ENCODE measurements around the gene DCLRE1C.

DNA sequence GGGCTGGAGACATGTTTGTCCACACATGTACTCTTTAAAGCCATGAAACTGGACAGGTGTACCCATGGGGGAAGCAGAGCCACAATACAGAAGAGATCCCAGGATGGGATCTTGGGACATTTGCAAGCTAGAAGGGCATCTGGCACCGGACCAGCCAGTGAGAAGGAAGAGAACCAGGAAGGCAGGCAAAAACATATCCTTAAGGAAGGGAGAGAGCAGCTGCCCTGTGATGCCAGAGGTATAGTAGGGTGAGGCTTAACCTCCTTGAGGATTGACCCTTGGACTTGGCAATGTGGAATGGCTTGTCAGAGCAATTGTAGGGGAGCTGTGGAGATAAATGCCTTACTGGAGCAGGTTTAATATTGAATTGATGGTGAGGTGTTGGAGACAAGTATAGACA is 93.1 kb downstream of the DCLRE1C start:
- no peak for TF ChIP-seq RBFOX2 (IDR thresholded peaks at IDR 0.05; ENCODE audit: low read depth, low read length)
- no peak for TF ChIP-seq ZNF134 (CRISPR knock-in tag; conservative IDR thresholded peaks at IDR 0.05)
- no peak for TF ChIP-seq E2F3 (CRISPR knock-in tag; IDR thresholded peaks at IDR 0.05)
- TF ChIP-seq, protein P1, sequence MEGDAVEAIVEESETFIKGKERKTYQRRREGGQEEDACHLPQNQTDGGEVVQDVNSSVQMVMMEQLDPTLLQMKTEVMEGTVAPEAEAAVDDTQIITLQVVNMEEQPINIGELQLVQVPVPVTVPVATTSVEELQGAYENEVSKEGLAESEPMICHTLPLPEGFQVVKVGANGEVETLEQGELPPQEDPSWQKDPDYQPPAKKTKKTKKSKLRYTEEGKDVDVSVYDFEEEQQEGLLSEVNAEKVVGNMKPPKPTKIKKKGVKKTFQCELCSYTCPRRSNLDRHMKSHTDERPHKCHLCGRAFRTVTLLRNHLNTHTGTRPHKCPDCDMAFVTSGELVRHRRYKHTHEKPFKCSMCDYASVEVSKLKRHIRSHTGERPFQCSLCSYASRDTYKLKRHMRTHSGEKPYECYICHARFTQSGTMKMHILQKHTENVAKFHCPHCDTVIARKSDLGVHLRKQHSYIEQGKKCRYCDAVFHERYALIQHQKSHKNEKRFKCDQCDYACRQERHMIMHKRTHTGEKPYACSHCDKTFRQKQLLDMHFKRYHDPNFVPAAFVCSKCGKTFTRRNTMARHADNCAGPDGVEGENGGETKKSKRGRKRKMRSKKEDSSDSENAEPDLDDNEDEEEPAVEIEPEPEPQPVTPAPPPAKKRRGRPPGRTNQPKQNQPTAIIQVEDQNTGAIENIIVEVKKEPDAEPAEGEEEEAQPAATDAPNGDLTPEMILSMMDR (IDR thresholded peaks at IDR 0.05 in 2 of 3, conservative IDR thresholded peaks at IDR 0.05 in 1 of 3; ENCODE audit: insufficient read depth in 2 of 3, low read depth in 1 of 3, low read length in 3 of 3): no peak
- TF ChIP-seq SMARCA5 (IDR thresholded peaks at IDR 0.05): no peak
- TF ChIP-seq, protein P2, sequence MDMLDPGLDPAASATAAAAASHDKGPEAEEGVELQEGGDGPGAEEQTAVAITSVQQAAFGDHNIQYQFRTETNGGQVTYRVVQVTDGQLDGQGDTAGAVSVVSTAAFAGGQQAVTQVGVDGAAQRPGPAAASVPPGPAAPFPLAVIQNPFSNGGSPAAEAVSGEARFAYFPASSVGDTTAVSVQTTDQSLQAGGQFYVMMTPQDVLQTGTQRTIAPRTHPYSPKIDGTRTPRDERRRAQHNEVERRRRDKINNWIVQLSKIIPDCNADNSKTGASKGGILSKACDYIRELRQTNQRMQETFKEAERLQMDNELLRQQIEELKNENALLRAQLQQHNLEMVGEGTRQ (CRISPR knock-in tag; IDR thresholded peaks at IDR 0.05): no peak
- TF ChIP-seq GABPA (tag; conservative IDR thresholded peaks at IDR 0.05; ENCODE audit: low read depth): no peak
- no peak for TF ChIP-seq JUN (IDR thresholded peaks at IDR 0.05; ENCODE audit: borderline replicate concordance, low read depth, low read length)
- no peak for TF ChIP-seq JUN (CRISPR knock-in tag; IDR thresholded peaks at IDR 0.05; ENCODE audit: borderline replicate concordance)
